ENCODE results near the gene USP6. TPM values are rescaled to one million over a fixed set of nuclear protein-coding genes. Genes with fewer than 3 reads are reported as not detected.
"Not testable (repeated sequence)": the region's sequence is repeated elsewhere in the genome, so short reads cannot be mapped to it uniquely, and the experiment has no call there.

Gene USP6
- total and polyA plus RNA-seq, 2 of the 13 experiments (the other 11 are each of a cell fraction or from before 2014, with no cell fraction given): 0.04 TPM; not detected in 1

DNA sequence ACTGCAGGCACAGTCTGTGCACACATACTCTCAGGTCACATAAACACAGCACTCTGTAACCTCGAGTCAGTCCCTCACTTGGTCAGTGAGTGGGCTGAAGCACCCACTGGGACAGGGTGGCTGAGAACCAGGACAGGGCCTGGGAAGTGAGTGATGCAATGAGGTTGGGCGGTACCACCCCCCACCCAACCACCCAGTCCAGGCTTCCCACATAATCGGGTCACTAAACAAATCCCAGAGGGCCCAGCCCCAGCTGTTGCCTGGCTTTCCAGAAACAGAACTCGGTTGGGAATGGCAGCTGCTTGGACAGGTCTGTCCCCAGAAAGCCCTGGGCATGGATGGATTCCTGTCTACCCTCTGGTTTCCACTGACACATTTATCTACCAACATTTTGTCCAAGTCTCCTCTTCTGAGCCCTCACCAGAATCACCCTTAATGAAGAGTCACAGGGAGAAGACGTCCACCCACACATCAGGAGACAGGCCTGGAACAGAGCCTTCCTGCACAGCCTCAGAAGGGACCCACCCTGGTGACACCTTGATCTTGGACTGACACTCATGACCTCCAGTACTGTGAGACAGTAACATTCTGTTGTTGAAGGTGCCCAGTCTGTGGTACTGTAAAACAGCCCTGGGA is 8.4 kb downstream of the USP6 start:
- H4K20me1 ChIP-seq (ENCODE audit: insufficient read depth, low read length); H3K9ac ChIP-seq (ENCODE audit: insufficient read depth, low read depth, low read length); H3K36me3 ChIP-seq (replicated peaks in 1 of 2; ENCODE audit: control insufficient read depth in 1 of 2, insufficient read depth in 2 of 2, low read length in 2 of 2); FAIRE-seq; H3K4me2 ChIP-seq (ENCODE audit: low read depth, low read length); BruUV-seq (replicated peaks); H3K27me3 ChIP-seq (ENCODE audit: control insufficient read depth in 1 of 2, insufficient read depth in 2 of 2, low read length in 2 of 2); POLR2A ChIA-PET; CTCF ChIA-PET (ENCODE audit: low intra/inter-chr PET ratio, low total read pairs); H3K9me3 ChIP-seq (ENCODE audit: low read length); H3K27ac ChIP-seq (ENCODE audit: extremely low read length, insufficient read depth, low read length); DNase-seq (ENCODE audit: low spot score); in situ Hi-C loops (cut with HindIII; ENCODE audit: extremely low pct_ligation_motif_present, low pct_unique_long_range_greater_than_20kb); H2AFZ ChIP-seq (ENCODE audit: low read length); intact Hi-C loops (cut with micrococcal nuclease; ENCODE audit: unreplicated experiment); H3K4me3 ChIP-seq (replicated peaks in 1 of 3; ENCODE audit: insufficient read depth in 1 of 3, low read depth in 2 of 3, low read length in 3 of 3); H3K79me2 ChIP-seq (ENCODE audit: insufficient read depth, low read length): not testable (repeated sequence)
- peaks cover 14% of the 10 kb centered on the region for H3K4me1 ChIP-seq (ENCODE audit: insufficient read depth, low read length)
- ATAC-seq: peak; percentile 23; the same call in 1 of the 3 replicates
- WGBS (ENCODE audit: low lambda C conversion rate): 25% methylated on average over 2 of the region's 5 CpGs

DNA sequence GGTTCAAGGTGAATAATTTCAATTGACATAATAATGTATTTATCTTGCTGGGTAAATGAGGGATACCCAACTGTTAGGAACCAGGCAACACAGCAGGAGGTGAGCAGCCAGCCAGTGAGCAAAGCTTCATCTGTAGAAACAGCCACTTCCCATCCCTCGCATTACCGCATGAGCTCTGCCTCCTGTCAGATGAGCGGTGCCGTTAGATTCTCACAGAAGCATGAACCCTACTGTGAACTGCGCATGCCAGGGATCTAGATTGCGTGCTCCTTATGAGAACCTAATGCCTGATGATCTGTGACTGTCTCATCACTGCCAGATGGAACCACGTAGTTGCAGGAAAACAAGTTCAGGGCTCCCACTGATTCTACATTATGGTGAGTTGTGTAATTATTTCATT is 9.1 kb downstream of the USP6 start:
- H3K4me3 ChIP-seq (replicated peaks in 1 of 3; ENCODE audit: insufficient read depth in 1 of 3, low read depth in 2 of 3, low read length in 3 of 3); H3K9ac ChIP-seq (ENCODE audit: insufficient read depth, low read depth, low read length); H3K36me3 ChIP-seq (replicated peaks in 1 of 2; ENCODE audit: control insufficient read depth in 1 of 2, insufficient read depth in 2 of 2, low read length in 2 of 2); H3K4me2 ChIP-seq (ENCODE audit: low read depth, low read length); H2AFZ ChIP-seq (ENCODE audit: low read length); intact Hi-C loops (cut with micrococcal nuclease; ENCODE audit: unreplicated experiment); FAIRE-seq; in situ Hi-C loops (cut with HindIII; ENCODE audit: extremely low pct_ligation_motif_present, low pct_unique_long_range_greater_than_20kb); H3K79me2 ChIP-seq (ENCODE audit: insufficient read depth, low read length); CTCF ChIA-PET (ENCODE audit: low intra/inter-chr PET ratio, low total read pairs); DNase-seq (ENCODE audit: low spot score); H4K20me1 ChIP-seq (ENCODE audit: insufficient read depth, low read length); H3K27me3 ChIP-seq (ENCODE audit: control insufficient read depth in 1 of 2, insufficient read depth in 2 of 2, low read length in 2 of 2); H3K9me3 ChIP-seq (ENCODE audit: low read length); ATAC-seq; POLR2A ChIA-PET; BruUV-seq (replicated peaks); H3K27ac ChIP-seq (ENCODE audit: extremely low read length, insufficient read depth, low read length): not testable (repeated sequence)
- H3K4me1 ChIP-seq (ENCODE audit: insufficient read depth, low read length): peaks cover 11% of the 10 kb centered on the region
- 83% methylated on average over 7 of the region's 7 CpGs for WGBS (ENCODE audit: low lambda C conversion rate)

All from HepG2 (cell line).